ENCODE data around the gene CD74. TPM values are rescaled to one million over a fixed set of nuclear protein-coding genes. Genes with fewer than 3 reads are reported as not detected.
A peak's percentile ranks its signal among the peaks of the same experiment; 100 is the strongest.

CD74 gene
- total and polyA plus RNA-seq, 2 of the 4 experiments (the other 2 are of a cell fraction), result 0.18 to 1.1 TPM

DNA sequence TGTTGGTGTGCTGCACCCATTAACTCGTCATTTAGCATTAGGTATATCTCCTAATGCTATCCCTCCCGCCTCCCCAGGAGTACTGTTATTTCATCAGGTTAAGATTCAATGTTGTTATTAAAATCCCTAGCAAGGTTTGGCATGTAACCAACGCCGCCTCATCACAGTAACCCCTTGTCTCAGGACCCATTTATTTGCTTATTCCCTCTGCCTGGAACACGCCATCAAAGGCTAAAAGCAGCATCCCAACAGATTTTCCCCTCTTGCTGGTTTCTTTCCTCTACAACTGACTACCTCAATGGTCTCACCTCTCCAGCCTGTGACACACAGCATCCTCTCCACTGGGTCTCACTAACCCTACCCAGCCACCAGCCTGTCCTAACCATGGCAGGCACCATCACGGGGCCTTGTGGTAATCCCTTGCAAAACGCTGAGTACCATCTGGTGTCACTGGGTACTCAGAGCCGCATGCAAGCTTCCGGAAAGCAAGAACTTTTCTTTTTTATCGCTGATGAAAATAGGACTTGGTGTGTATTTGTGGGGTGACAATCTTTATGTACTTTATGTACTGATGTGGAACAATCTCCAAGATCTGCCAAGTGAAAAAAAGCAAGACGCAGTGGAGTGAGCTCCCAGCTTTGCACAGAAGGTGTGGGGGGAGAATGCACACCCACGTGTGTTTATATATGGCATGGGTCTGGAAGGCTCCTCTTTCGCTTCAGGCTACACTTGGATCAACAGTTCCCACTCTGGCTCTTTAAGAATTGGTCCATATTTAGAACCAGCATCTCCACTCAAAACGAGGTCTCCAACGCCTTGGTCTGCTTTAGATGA is 30.7 kb upstream of the CD74 start:
- WGBS, 2 experiments (ENCODE audit: extremely low coverage in 2 of 2, insufficient read length in 1 of 2), result 90% methylated on average over 5 of the region's 15 CpGs; no CpG with 5 or more reads in 1 of the 2 experiments
- Histone ChIP-seq H4K8ac (ENCODE audit: low read depth in 2 of 2, low read length in 2 of 2) (no peak overlapping the region), H3K4me2 (ENCODE audit: low read depth, low read length) (no peak overlapping the region), H3K14ac (replicated peaks; ENCODE audit: low read depth, low read length) (no peak overlapping the region), H2AFZ (replicated peaks; ENCODE audit: low read length, poor library complexity) (no peak overlapping the region), H2BK120ac (ENCODE audit: low read depth, low read length) (no peak overlapping the region), H3K4me1 (ENCODE audit: control insufficient read depth, insufficient read depth, low read length) (peaks cover 4% of the 10 kb centered on the region), H3K23ac (ENCODE audit: low read depth, low read length) (no peak overlapping the region), H3K4me3 (ENCODE audit: insufficient read depth, low read depth, low read length) (no peak overlapping the region), H3K18ac (ENCODE audit: low read depth, low read length) (no peak overlapping the region), H3K4ac (ENCODE audit: low read depth, low read length) (no peak overlapping the region), H3K79me1 (ENCODE audit: low read depth in 1 of 2, low read length in 2 of 2) (peaks cover 35 to 57% of the 10 kb centered on the region in 2 experiments), H4K5ac (ENCODE audit: low read depth, low read length) (no peak overlapping the region), H3K36me3 (ENCODE audit: control insufficient read depth, insufficient read depth, low read length) (peaks cover 53% of the 10 kb centered on the region), H3K9me3 (ENCODE audit: control insufficient read depth, insufficient read depth, low read length) (no peaks in the 10 kb centered on the region), H3K27me3 (ENCODE audit: control insufficient read depth, insufficient read depth, low read length) (no peaks in the 10 kb centered on the region), H3K9ac (ENCODE audit: low read depth, low read length) (no peak overlapping the region), H4K20me1 (ENCODE audit: insufficient read depth, low read length) (peaks cover 65% of the 10 kb centered on the region), H2BK15ac (ENCODE audit: low read depth, low read length) (no peak overlapping the region), H2AK9ac (replicated peaks; ENCODE audit: low read depth, low read length, poor library complexity) (peak overlapping the region; percentile 37), H4K91ac (ENCODE audit: insufficient read depth, low read depth, low read length) (no peak overlapping the region), H3K56ac (ENCODE audit: extremely low read depth, insufficient read depth, low read length) (no peak overlapping the region), H2BK20ac (ENCODE audit: low read depth, low read length) (no peak overlapping the region), H3K9me1 (ENCODE audit: insufficient read depth, low read length) (peaks cover 9% of the 10 kb centered on the region), H3K27ac (ENCODE audit: insufficient read depth, low read length) (no peak overlapping the region), H2AK5ac (ENCODE audit: low read depth, low read length) (no peak overlapping the region), H2BK5ac (ENCODE audit: low read depth, low read length, poor library complexity, severe bottlenecking) (no peak overlapping the region)
- TF ChIP-seq SMC3 (IDR thresholded peaks at IDR 0.05; ENCODE audit: low read depth, low read length) (no peak), CHD1 (IDR thresholded peaks at IDR 0.05; ENCODE audit: low read depth, low read length) (no peak), POLR2A (IDR thresholded peaks at IDR 0.05; ENCODE audit: low read depth, low read length) (no peak), CEBPB (IDR thresholded peaks at IDR 0.05; ENCODE audit: low read depth, low read length) (no peak), BHLHE40 (IDR thresholded peaks at IDR 0.05; ENCODE audit: low read depth, low read length) (no peak), MXI1 (IDR thresholded peaks at IDR 0.05; ENCODE audit: borderline replicate concordance, low read depth, low read length) (no peak), FOS (IDR thresholded peaks at IDR 0.05; ENCODE audit: low read depth, low read length) (no peak), MAZ (IDR thresholded peaks at IDR 0.05; ENCODE audit: borderline replicate concordance, low read depth, low read length) (no peak), RAD21 (IDR thresholded peaks at IDR 0.05; ENCODE audit: low read length) (no peak), RFX5 (IDR thresholded peaks at IDR 0.05; ENCODE audit: low read depth, low read length) (no peak), NFE2L2 (IDR thresholded peaks at IDR 0.05; ENCODE audit: low read depth, low read length) (no peak), MAFK (IDR thresholded peaks at IDR 0.05; ENCODE audit: low read depth, low read length) (no peak)
- TF ChIP-seq, protein P1, sequence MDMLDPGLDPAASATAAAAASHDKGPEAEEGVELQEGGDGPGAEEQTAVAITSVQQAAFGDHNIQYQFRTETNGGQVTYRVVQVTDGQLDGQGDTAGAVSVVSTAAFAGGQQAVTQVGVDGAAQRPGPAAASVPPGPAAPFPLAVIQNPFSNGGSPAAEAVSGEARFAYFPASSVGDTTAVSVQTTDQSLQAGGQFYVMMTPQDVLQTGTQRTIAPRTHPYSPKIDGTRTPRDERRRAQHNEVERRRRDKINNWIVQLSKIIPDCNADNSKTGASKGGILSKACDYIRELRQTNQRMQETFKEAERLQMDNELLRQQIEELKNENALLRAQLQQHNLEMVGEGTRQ (IDR thresholded peaks at IDR 0.05; ENCODE audit: low read depth, low read length), result no peak
- TF ChIP-seq, protein P2, sequence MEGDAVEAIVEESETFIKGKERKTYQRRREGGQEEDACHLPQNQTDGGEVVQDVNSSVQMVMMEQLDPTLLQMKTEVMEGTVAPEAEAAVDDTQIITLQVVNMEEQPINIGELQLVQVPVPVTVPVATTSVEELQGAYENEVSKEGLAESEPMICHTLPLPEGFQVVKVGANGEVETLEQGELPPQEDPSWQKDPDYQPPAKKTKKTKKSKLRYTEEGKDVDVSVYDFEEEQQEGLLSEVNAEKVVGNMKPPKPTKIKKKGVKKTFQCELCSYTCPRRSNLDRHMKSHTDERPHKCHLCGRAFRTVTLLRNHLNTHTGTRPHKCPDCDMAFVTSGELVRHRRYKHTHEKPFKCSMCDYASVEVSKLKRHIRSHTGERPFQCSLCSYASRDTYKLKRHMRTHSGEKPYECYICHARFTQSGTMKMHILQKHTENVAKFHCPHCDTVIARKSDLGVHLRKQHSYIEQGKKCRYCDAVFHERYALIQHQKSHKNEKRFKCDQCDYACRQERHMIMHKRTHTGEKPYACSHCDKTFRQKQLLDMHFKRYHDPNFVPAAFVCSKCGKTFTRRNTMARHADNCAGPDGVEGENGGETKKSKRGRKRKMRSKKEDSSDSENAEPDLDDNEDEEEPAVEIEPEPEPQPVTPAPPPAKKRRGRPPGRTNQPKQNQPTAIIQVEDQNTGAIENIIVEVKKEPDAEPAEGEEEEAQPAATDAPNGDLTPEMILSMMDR (conservative IDR thresholded peaks at IDR 0.05; ENCODE audit: low read depth, low read length), result no peak
- TF ChIP-seq, protein P3, sequence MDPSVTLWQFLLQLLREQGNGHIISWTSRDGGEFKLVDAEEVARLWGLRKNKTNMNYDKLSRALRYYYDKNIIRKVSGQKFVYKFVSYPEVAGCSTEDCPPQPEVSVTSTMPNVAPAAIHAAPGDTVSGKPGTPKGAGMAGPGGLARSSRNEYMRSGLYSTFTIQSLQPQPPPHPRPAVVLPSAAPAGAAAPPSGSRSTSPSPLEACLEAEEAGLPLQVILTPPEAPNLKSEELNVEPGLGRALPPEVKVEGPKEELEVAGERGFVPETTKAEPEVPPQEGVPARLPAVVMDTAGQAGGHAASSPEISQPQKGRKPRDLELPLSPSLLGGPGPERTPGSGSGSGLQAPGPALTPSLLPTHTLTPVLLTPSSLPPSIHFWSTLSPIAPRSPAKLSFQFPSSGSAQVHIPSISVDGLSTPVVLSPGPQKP (IDR thresholded peaks at IDR 0.05; ENCODE audit: borderline replicate concordance, low read depth, low read length), result no peak
- DNase-seq, result no peak
- in situ Hi-C loops (cut with MboI; ENCODE audit: low sequenced_read_pairs) (loop anchor here (25.0 kb wide), 2 partner anchors 606 to 806 kb away; no protein-coding TSS in a partner anchor), dilution Hi-C loops (cut with HindIII; ENCODE audit: low sequenced_read_pairs, unreplicated experiment) (no loop called here), intact Hi-C loops (cut with micrococcal nuclease) (no loop called here)
- BruUV-seq (replicated peaks), result no TSS peak
- ATAC-seq (ENCODE audit: low read depth), result no peak
- ChIA-PET POLR2A (ENCODE audit: unreplicated experiment) (no interaction called here), CTCF (no interaction called here)
